A549 (cell line): ENCODE results near the gene GLIS1.

Experiments used
- CTCF ChIP-seq: fragments of >200 bp; sonication (Bioruptor Twin); formaldehyde crosslinking; IDR thresholded peaks from 3 replicates; pipeline ENCODE4 v1.5.1; 2016
- EP300 ChIP-seq, 2 experiments: fragments of >200 bp; sonication (Bioruptor Twin); formaldehyde crosslinking; IDR thresholded peaks; 2 replicates in 1 of 2; 3 replicates in 1 of 2; pipeline ENCODE4 v1.6.1; 2016 to 2017
- FOSB ChIP-seq: fragments of 250-450 bp; sonication (Bioruptor Pico); IDR thresholded peaks from 2 replicates; pipeline ENCODE4 v1.5.0; 2020; ENCODE audit warnings: mild to moderate bottlenecking, moderate library complexity
- KDM5A ChIP-seq: fragments of 200-600 bp; sonication (generic); IDR thresholded peaks from 2 replicates; pipeline ENCODE4 v1.6.1; 2016; ENCODE audit warnings: antibody characterized with exemption, mild to moderate bottlenecking
- MAZ ChIP-seq: fragments of 150-350 bp; IDR thresholded peaks from 2 replicates; pipeline ENCODE4 v1.6.1; 2014; ENCODE audit warnings: antibody characterized with exemption, low read depth, low read length, borderline replicate concordance
- POLR2A ChIP-seq: IDR thresholded peaks from 2 replicates; pipeline ENCODE4 v1.6.1; 2012; ENCODE audit warnings: mild to moderate bottlenecking, low read length
- RAD21 ChIP-seq, 2 experiments: fragments of >200 bp in 1 of 2; sonication (Bioruptor Twin) in 1 of 2; formaldehyde crosslinking in 1 of 2; IDR thresholded peaks in 1 of 2; conservative IDR thresholded peaks in 1 of 2; 2 replicates in 1 of 2; 3 replicates in 1 of 2; pipeline ENCODE4 v1.6.1; 2012 to 2018; ENCODE audit warnings: inconsistent platforms in 1 of 2
- REST ChIP-seq: fragments of 200-600 bp; sonication (generic); IDR thresholded peaks from 2 replicates; pipeline ENCODE4 v1.6.1; 2016; ENCODE audit warnings: antibody characterized with exemption, mild to moderate bottlenecking, moderate library complexity
- RFX5 ChIP-seq: fragments of 450-650 bp; IDR thresholded peaks from 2 replicates; pipeline ENCODE4 v1.7.1; 2014; ENCODE audit warnings: antibody characterized with exemption, mild to moderate bottlenecking, moderate library complexity
- TP53 ChIP-seq: fragments of 250-450 bp; sonication (Bioruptor Pico); IDR thresholded peaks from 2 replicates; pipeline ENCODE4 v1.5.0; 2021; ENCODE audit warnings: mild to moderate bottlenecking, moderate library complexity

- TF ChIP-seq MAZ (no peak), CTCF (no peak), FOSB (CRISPR knock-in tag) (no peak), EP300 (IDR thresholded peaks at IDR 0.05) (no peak), RAD21 (conservative IDR thresholded peaks at IDR 0.05 in 1 of 2, IDR thresholded peaks at IDR 0.05 in 1 of 2) (no peak), POLR2A (no peak), REST (no peak), RFX5 (no peak), KDM5A (no peak), TP53 (CRISPR knock-in tag) (no peak)
Measured at GRCh38 chr1:53698384-53698980, 40.5 kb downstream of the GLIS1 start.
